ENCODE results near the gene LIPG.
"Not testable (repeated sequence)": the region's sequence is repeated elsewhere in the genome, so short reads cannot be mapped to it uniquely, and the experiment has no call there.

LIPG gene

GRCh38 chr18:49529596-49529995, 32.3 kb upstream of the LIPG start:
- no peaks in the 10 kb centered on the region for H3K4me1 Mint-ChIP-seq (ENCODE audit: low read depth)
- no peak overlapping the region for H3K4me3 Mint-ChIP-seq
- no peak overlapping the region for H3K27ac Mint-ChIP-seq
- H3K9me3 Mint-ChIP-seq, result no peaks in the 10 kb centered on the region
- peaks cover 10% of the 10 kb centered on the region for H3K27me3 Mint-ChIP-seq
- no peaks in the 10 kb centered on the region for H3K36me3 Mint-ChIP-seq (ENCODE audit: low read depth)

DNA sequence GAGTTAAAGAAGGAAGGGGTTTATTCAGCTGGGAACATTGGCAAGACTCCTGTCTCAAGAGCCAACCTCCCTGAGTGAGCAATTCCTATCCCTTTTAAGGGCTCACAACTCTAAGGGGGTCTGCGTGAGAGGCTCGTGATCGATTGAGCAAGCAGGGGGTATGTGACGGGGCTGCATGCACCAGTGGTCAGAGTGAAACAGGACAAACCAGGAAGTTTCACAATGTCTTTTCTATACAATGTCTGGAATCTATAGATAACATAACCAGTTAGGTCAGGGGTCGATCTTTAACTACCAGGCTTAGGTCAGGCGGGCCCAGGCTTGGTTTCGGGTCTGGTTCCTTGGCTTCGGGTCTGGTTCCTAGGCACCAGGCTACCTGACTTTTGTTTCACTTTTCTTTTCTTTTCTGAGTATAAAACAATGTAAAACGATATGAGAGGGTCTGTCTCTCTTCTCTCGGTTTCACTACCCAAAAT, 30.1 kb upstream of the LIPG start:
- Mint-ChIP-seq H3K36me3 (ENCODE audit: low read depth) (no peaks in the 10 kb centered on the region), H3K9me3 (peaks cover 8% of the 10 kb centered on the region), H3K27ac (no peak overlapping the region), H3K27me3 (peaks cover 14% of the 10 kb centered on the region), H3K4me1 (ENCODE audit: low read depth) (no peaks in the 10 kb centered on the region), H3K4me3 (no peak overlapping the region)

- no peak overlapping the region for H3K27ac Mint-ChIP-seq
- peaks cover 8% of the 10 kb centered on the region for H3K9me3 Mint-ChIP-seq
- H3K4me1 Mint-ChIP-seq (ENCODE audit: low read depth), result no peaks in the 10 kb centered on the region
- H3K27me3 Mint-ChIP-seq, result peaks cover 6% of the 10 kb centered on the region
- no peaks in the 10 kb centered on the region for H3K36me3 Mint-ChIP-seq (ENCODE audit: low read depth)
- no peak overlapping the region for H3K4me3 Mint-ChIP-seq
Observed at GRCh38 chr18:49534846-49535601, 26.8 kb upstream of the LIPG start.

DNA sequence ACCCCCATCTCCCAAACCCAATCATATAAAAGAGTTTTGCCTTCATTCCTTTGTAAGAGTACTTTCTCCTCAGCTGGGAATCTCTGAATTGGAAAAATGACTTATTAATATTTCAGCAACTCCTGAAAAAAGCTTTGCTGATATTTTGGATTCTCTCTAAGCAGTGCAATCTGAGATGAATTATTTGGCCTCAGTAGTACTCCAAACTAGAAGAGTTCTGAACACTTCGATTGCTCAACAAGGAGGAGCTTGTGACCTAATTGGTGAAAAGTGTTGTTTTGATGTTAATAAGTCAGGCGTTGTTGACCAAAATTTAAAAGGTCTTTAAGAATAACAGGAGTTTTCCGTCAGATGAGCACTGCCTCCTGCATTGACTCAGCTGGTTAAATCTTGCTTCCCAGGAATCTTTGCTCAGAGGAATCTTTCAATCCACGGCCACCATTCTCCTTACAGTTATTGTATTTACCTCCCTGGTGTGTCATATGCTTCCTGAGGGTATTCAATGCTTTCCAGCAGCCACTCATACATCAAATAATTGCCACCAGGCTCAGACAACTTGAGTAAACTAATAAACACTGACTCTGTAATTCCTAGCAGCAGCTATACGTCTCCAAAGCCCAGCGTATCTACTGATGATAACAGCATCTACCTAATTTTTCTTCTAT, 24.5 kb upstream of the LIPG start:
- Mint-ChIP-seq H3K27me3 (peaks cover 4% of the 10 kb centered on the region), H3K4me1 (ENCODE audit: low read depth) (no peaks in the 10 kb centered on the region), H3K27ac (no peak overlapping the region), H3K4me3 (no peak overlapping the region), H3K36me3 (ENCODE audit: low read depth) (no peaks in the 10 kb centered on the region), H3K9me3 (peaks cover 8% of the 10 kb centered on the region)

- Mint-ChIP-seq H3K4me1 (ENCODE audit: low read depth) (no peaks in the 10 kb centered on the region), H3K4me3 (no peak overlapping the region), H3K27me3 (peaks cover 8% of the 10 kb centered on the region), H3K27ac (no peak overlapping the region), H3K36me3 (ENCODE audit: low read depth) (no peaks in the 10 kb centered on the region), H3K9me3 (no peaks in the 10 kb centered on the region)
Observed at GRCh38 chr18:49544362-49544761, 17.5 kb upstream of the LIPG start.

- Mint-ChIP-seq H3K27ac (no peak overlapping the region), H3K36me3 (ENCODE audit: low read depth) (no peaks in the 10 kb centered on the region), H3K4me3 (no peak overlapping the region), H3K4me1 (ENCODE audit: low read depth) (no peaks in the 10 kb centered on the region), H3K27me3 (peaks cover 12% of the 10 kb centered on the region), H3K9me3 (no peaks in the 10 kb centered on the region)
Observed at GRCh38 chr18:49546278-49546677, 15.6 kb upstream of the LIPG start.

GRCh38 chr18:49546719-49547273, 15.1 kb upstream of the LIPG start:
- no peaks in the 10 kb centered on the region for H3K9me3 Mint-ChIP-seq
- H3K36me3 Mint-ChIP-seq (ENCODE audit: low read depth), result no peaks in the 10 kb centered on the region
- no peaks in the 10 kb centered on the region for H3K4me1 Mint-ChIP-seq (ENCODE audit: low read depth)
- no peak overlapping the region for H3K27ac Mint-ChIP-seq
- no peak overlapping the region for H3K4me3 Mint-ChIP-seq
- H3K27me3 Mint-ChIP-seq, result peaks cover 17% of the 10 kb centered on the region

GRCh38 chr18:49547701-49548100, 14.2 kb upstream of the LIPG start:
- H3K27ac Mint-ChIP-seq, result no peak overlapping the region

GRCh38 chr18:49548229-49548636, 13.6 kb upstream of the LIPG start:
- Mint-ChIP-seq H3K9me3 (no peaks in the 10 kb centered on the region), H3K4me3 (no peak overlapping the region), H3K4me1 (ENCODE audit: low read depth) (no peaks in the 10 kb centered on the region), H3K36me3 (ENCODE audit: low read depth) (no peaks in the 10 kb centered on the region), H3K27ac (no peak overlapping the region), H3K27me3 (peaks cover 24% of the 10 kb centered on the region)

More at GRCh38 chr18:49547701-49548100, 14.2 kb upstream of the LIPG start:
- no peak overlapping the region for H3K4me3 Mint-ChIP-seq
- H3K4me1 Mint-ChIP-seq (ENCODE audit: low read depth), result no peaks in the 10 kb centered on the region
- no peaks in the 10 kb centered on the region for H3K36me3 Mint-ChIP-seq (ENCODE audit: low read depth)
- peaks cover 18% of the 10 kb centered on the region for H3K27me3 Mint-ChIP-seq
- no peaks in the 10 kb centered on the region for H3K9me3 Mint-ChIP-seq

DNA sequence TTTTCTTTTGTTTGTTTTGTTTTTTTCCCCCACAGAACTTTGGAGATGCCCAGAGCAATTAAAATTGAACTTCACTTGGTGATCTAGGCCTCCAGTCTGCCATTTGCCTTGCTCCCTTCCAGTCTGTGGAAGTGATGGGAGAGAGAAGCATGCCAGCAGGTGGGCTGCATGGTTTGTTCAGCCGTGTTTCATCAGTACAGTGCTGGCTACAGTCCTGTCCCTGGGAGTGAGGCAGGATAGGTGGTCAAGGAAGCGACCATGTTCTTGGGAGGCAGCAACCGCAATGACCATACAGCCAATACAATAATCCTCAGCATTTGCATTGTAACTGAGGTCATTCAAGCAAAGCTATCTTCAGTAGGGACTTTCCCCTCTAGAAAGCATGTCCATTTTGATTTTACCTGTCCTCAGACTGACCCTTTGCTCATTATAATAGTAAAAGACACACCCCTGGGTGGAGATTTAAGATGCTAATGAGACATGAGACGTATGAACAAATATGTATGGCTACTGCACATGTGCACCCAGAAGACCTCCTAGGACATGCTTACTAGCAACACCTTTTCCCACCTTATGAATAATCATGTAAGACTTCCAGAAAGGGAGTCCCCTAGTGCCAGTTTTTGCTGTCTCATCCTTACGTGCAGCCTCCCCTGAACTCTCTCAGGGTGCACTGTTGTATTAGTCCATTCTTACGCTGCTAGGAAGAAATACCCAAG, 11.1 kb upstream of the LIPG start:
- Mint-ChIP-seq H3K9me3 (no peaks in the 10 kb centered on the region), H3K27ac (no peak overlapping the region), H3K27me3 (peaks cover 36% of the 10 kb centered on the region), H3K4me1 (ENCODE audit: low read depth) (no peaks in the 10 kb centered on the region), H3K36me3 (ENCODE audit: low read depth) (no peaks in the 10 kb centered on the region), H3K4me3 (no peak overlapping the region)

DNA sequence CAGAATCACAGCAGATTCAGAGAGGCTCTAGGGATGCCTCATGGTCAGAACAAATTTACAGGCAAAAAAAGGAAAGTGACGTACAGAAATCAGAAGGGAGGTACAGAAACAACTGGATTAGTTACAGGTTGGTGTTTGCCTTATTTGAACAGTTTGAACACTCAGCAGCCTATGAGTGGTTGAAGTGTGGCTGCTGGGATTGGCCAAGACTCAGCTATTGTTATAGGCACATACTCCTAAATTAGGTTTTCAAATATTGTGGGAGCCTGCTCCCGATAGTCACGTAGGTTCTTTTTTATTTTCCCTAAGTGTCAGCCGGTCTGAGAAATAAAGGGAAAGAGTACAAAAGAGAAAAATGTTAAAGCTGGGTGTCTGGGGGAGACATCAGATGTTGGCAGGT, 8.9 kb upstream of the LIPG start:
- peaks cover 40% of the 10 kb centered on the region for H3K27me3 Mint-ChIP-seq
- H3K36me3 Mint-ChIP-seq (ENCODE audit: low read depth), result no peaks in the 10 kb centered on the region
- H3K9me3 Mint-ChIP-seq, result no peaks in the 10 kb centered on the region
- H3K4me3 Mint-ChIP-seq, result no peak overlapping the region
- H3K27ac Mint-ChIP-seq, result no peak overlapping the region
- H3K4me1 Mint-ChIP-seq (ENCODE audit: low read depth), result no peaks in the 10 kb centered on the region

DNA sequence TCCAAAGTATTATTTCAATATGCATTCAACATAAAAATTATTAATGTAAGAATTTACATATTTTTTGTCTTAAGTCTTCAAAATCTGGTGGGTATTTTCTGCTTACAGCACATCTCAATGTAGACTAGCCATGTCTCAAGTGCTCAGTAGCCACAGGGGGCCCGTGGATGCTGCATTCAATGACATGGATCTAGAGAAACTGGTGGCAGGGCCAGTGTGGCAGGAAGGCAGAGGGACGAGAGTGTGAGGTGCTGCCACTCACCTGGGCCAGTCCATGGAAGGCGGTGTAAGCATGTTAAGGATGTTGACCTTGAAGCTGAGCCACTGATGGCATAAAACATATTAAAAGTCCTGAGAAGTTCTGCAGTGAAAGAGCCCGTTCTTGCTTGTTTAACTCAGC, 6.2 kb upstream of the LIPG start:
- no peak overlapping the region for H3K27ac Mint-ChIP-seq
- H3K4me3 Mint-ChIP-seq, result no peak overlapping the region
- H3K9me3 Mint-ChIP-seq, result no peaks in the 10 kb centered on the region
- peaks cover 7% of the 10 kb centered on the region for H3K4me1 Mint-ChIP-seq (ENCODE audit: low read depth)
- no peaks in the 10 kb centered on the region for H3K36me3 Mint-ChIP-seq (ENCODE audit: low read depth)
- H3K27me3 Mint-ChIP-seq, result peaks cover 52% of the 10 kb centered on the region

DNA sequence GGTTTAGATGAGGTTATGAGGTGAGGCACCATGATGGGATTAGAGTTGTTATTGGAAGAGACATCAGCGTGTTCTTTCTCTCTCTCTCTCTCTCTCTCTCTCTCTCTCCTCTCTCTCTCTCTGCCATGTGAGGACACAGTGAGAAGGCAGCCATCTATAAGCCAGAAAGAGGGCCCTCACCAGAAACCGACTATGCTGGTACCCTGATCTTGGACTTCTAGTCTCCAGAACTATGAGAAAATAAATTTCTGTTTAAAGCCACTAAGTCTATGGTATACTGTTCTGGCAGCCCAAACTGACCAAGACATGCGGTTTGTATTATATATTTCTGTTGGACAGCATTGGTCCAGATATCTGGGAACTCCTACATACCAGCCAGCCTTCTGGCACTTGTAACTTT, 3.5 kb upstream of the LIPG start:
- Mint-ChIP-seq H3K9me3 (no peaks in the 10 kb centered on the region), H3K27me3 (peaks cover 62% of the 10 kb centered on the region), H3K4me1 (ENCODE audit: low read depth) (peaks cover 33% of the 10 kb centered on the region), H3K4me3 (no peak overlapping the region), H3K27ac (no peak overlapping the region), H3K36me3 (ENCODE audit: low read depth) (no peaks in the 10 kb centered on the region)

DNA sequence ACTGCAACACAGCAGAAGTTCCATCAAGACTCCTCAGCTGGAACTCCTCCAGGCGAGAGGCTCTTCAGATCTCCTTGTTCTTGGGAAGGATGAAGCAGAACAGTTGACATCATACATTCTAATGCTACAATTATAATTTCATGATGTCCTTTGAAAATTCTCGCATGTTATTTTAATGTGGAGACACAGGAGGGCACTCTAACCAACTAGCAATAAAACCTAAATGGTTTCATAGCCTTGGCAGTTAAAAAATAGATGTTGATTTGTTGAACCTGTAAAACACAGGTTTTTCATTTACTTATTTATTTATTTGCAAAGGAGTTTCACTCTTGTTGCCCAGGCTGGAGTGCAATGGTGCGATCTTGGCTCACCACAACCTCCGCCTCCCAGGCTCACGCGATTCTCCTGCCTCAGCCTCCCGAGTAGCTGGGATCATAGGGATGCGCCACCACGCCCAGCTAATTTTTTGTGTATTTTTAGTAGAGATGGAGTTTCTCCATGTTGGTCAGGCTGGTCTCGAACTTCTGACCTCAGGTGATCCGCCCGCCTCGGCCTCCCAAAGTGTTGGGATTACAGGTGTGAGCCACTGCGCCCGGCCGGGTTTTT, 2.4 kb upstream of the LIPG start:
- not testable (repeated sequence) for H3K4me3 Mint-ChIP-seq; H3K9me3 Mint-ChIP-seq; H3K27ac Mint-ChIP-seq; H3K36me3 Mint-ChIP-seq (ENCODE audit: low read depth)
- peaks cover 69% of the 10 kb centered on the region for H3K27me3 Mint-ChIP-seq
- peaks cover 35% of the 10 kb centered on the region for H3K4me1 Mint-ChIP-seq (ENCODE audit: low read depth)

GRCh38 chr18:49560277-49560623, 1.6 kb upstream of the LIPG start:
- Mint-ChIP-seq H3K4me1 (ENCODE audit: low read depth) (peaks cover 35% of the 10 kb centered on the region), H3K27me3 (peaks cover 70% of the 10 kb centered on the region), H3K4me3 (peak overlapping the region; percentile 14), H3K27ac (no peak overlapping the region), H3K36me3 (ENCODE audit: low read depth) (no peaks in the 10 kb centered on the region), H3K9me3 (no peaks in the 10 kb centered on the region)
